ENCODE measurements around the gene NUDCD3.

GRCh38 chr7:44486001-44486400 lies 4.5 kb downstream of the NUDCD3 start:
- TF ChIP-seq CTCF (IDR thresholded peaks at IDR 0.05) (no peak), POLR2A (IDR thresholded peaks at IDR 0.05) (no peak)

All from gastroesophageal sphincter (tissue), 3 donors.